SK-N-SH (cell line): ENCODE results near the gene ATP8A2. TPM values are rescaled to one million over a fixed set of nuclear protein-coding genes. Genes with fewer than 3 reads are reported as not detected.

Experiments used
- CTCF ChIA-PET: fragments of 300-600, 350-600 bp; formaldehyde crosslinking; extraction: SDS; loops from one replicate; lab custom pipeline; 2021; lab: Yijun Ruan, JAX
- POLR2A ChIA-PET: fragments of 350-600 bp; sonication (Branson Sonifier 250); formaldehyde crosslinking; extraction: SDS; loops from one replicate; lab custom pipeline; 2020; ENCODE audit warnings: antibody characterized with exemption, inconsistent platforms; lab: Yijun Ruan, JAX
- DNase-seq: peaks from one replicate; pipeline ENCODE4 v3.0.0; 2012
- H2AFZ ChIP-seq: fragments of 200-600 bp; sonication (generic); 2 replicates; pipeline ENCODE4 v1.8.1; 2016; ENCODE audit warnings: antibody characterized with exemption, mild to moderate bottlenecking, low read depth
- H3F3A ChIP-seq: fragments of 200-600 bp; sonication (generic); replicated peaks from 2 replicates; pipeline ENCODE3; 2016; ENCODE audit warnings: antibody characterized with exemption, mild to moderate bottlenecking; ENCODE audit not compliant: insufficient read depth
- H3K27ac ChIP-seq, 2 experiments: fragments of 200-500 bp in 1 of 2; fragments of 200-600 bp in 1 of 2; sonication (Bioruptor generic) in 1 of 2; sonication (generic), shearing (Covaris generic) in 1 of 2; 2 replicates each; pipeline versions ENCODE4 v1.5.1 to v1.6.1; 2014 to 2016; ENCODE audit warnings: low read depth in 2 of 2, inconsistent platforms in 1 of 2, low read length in 1 of 2, mild to moderate bottlenecking in 1 of 2, mixed read lengths in 1 of 2
- H3K27me3 ChIP-seq: fragments of 200-600 bp; sonication (generic), shearing (Covaris generic); 2 replicates; pipeline ENCODE4 v1.6.1; 2016; ENCODE audit warnings: mixed run types; ENCODE audit not compliant: insufficient read depth
- H3K36me3 ChIP-seq, 2 experiments: fragments of 200-500 bp in 1 of 2; fragments of 200-600 bp in 1 of 2; sonication (Bioruptor generic) in 1 of 2; sonication (generic) in 1 of 2; replicated peaks in 1 of 2; 2 replicates each; pipeline versions ENCODE3 to v1.5.1; 2014 to 2016; ENCODE audit warnings: low read length in 1 of 2, mild to moderate bottlenecking in 1 of 2; ENCODE audit not compliant: insufficient read depth in 2 of 2, control insufficient read depth in 1 of 2
- H3K4me1 ChIP-seq, 2 experiments: fragments of 200-500 bp in 1 of 2; fragments of 200-600 bp in 1 of 2; sonication (Bioruptor generic) in 1 of 2; sonication (generic), shearing (Covaris generic) in 1 of 2; 2 replicates each; pipeline versions ENCODE4 v1.5.1 to v1.6.1; 2014 to 2016; ENCODE audit warnings: low read depth in 1 of 2, low read length in 1 of 2, mixed run types in 1 of 2; ENCODE audit not compliant: insufficient read depth in 2 of 2, control insufficient read depth in 1 of 2
- H3K4me2 ChIP-seq: fragments of 200-600 bp; sonication (generic), shearing (Covaris generic); 2 replicates; pipeline ENCODE4 v1.6.1; 2017; ENCODE audit warnings: mixed run types
- H3K4me3 ChIP-seq, 2 experiments: fragments of 200-500 bp in 1 of 2; fragments of 200-600 bp in 1 of 2; sonication (Bioruptor generic) in 1 of 2; sonication (generic), shearing (Covaris generic) in 1 of 2; 2 replicates each; pipeline versions ENCODE4 v1.5.1 to v1.8.1; 2014 to 2016; ENCODE audit warnings: low read depth in 2 of 2, inconsistent platforms in 1 of 2, low read length in 1 of 2, mild to moderate bottlenecking in 1 of 2, mixed read lengths in 1 of 2, moderate library complexity in 1 of 2
- H3K79me2 ChIP-seq: fragments of 200-600 bp; sonication (generic); 2 replicates; pipeline ENCODE4 v1.8.1; 2017; ENCODE audit warnings: mild to moderate bottlenecking; ENCODE audit not compliant: insufficient read depth
- H3K9ac ChIP-seq: fragments of 200-600 bp; sonication (generic); 2 replicates; pipeline ENCODE4 v1.6.1; 2017; ENCODE audit warnings: mixed run types
- H3K9me2 ChIP-seq: fragments of 200-600 bp; sonication (generic); 2 replicates; pipeline ENCODE4 v1.6.1; 2017; ENCODE audit warnings: mixed run types
- H3K9me3 ChIP-seq: fragments of 200-600 bp; sonication (generic); 2 replicates; pipeline ENCODE4 v1.6.1; 2017; ENCODE audit warnings: mixed run types, mild to moderate bottlenecking, moderate library complexity
- H4K20me1 ChIP-seq: fragments of 200-600 bp; sonication (generic); 2 replicates; pipeline ENCODE4 v1.6.1; 2017; ENCODE audit warnings: mild to moderate bottlenecking, mixed run types; ENCODE audit not compliant: insufficient read depth
- CHD2 ChIP-seq: fragments of 150-350 bp; IDR thresholded peaks from 2 replicates; pipeline ENCODE4 v1.6.1; 2018; ENCODE audit warnings: low read length; ENCODE audit not compliant: partially characterized antibody
- EP300 ChIP-seq, 2 experiments: IDR thresholded peaks; 2 replicates each; pipeline versions ENCODE4 v1.4.0 to v1.6.1; 2012; ENCODE audit warnings: borderline replicate concordance in 1 of 2, low read depth in 1 of 2, low read length in 1 of 2
- FOXJ3 ChIP-seq: sonication (generic); formaldehyde crosslinking; IDR thresholded peaks from 2 replicates; pipeline ENCODE4 v1.5.1; 2020; ENCODE audit warnings: mild to moderate bottlenecking, missing genetic modification reagents
- IRF3 ChIP-seq: fragments of 150-350 bp; IDR thresholded peaks from 2 replicates; pipeline ENCODE4 v1.6.1; 2016; ENCODE audit warnings: mild to moderate bottlenecking, low read depth, low read length
- MEF2A ChIP-seq: IDR thresholded peaks from 2 replicates; pipeline ENCODE4 v1.4.0; 2012; ENCODE audit warnings: low read depth, borderline replicate concordance
- NFIC ChIP-seq: IDR thresholded peaks from 2 replicates; pipeline ENCODE4 v1.4.0; 2012; ENCODE audit warnings: borderline replicate concordance
- NRF1 ChIP-seq: IDR thresholded peaks from 2 replicates; pipeline ENCODE4 v1.6.1; 2012; ENCODE audit warnings: low read depth, mild to moderate bottlenecking, low read length
- PBX3 ChIP-seq: IDR thresholded peaks from 2 replicates; pipeline ENCODE4; 2012
- POLR2AphosphoS5 ChIP-seq: IDR thresholded peaks from 2 replicates; pipeline ENCODE4 v1.6.1; 2012; ENCODE audit warnings: low read depth, low read length
- RAD21 ChIP-seq: IDR thresholded peaks from 2 replicates; pipeline ENCODE4 v1.6.1; 2012; ENCODE audit warnings: mild to moderate bottlenecking, low read length
- REST ChIP-seq: IDR thresholded peaks from 2 replicates; pipeline ENCODE4 v1.6.1; 2012; ENCODE audit warnings: mild to moderate bottlenecking, low read depth, low read length, moderate library complexity
- RFX5 ChIP-seq: IDR thresholded peaks from 2 replicates; pipeline ENCODE4 v1.6.1; 2012; ENCODE audit warnings: mild to moderate bottlenecking, improper control_type of control experiment, low read length
- RXRA ChIP-seq: IDR thresholded peaks from 2 replicates; pipeline ENCODE4 v1.4.0; 2012; ENCODE audit warnings: low read depth, mild to moderate bottlenecking, borderline replicate concordance
- SIN3A ChIP-seq: IDR thresholded peaks from 2 replicates; pipeline ENCODE4 v1.6.1; 2012; ENCODE audit warnings: low read depth, mild to moderate bottlenecking, low read length, moderate library complexity, borderline replicate concordance
- SMC3 ChIP-seq: IDR thresholded peaks from 2 replicates; pipeline ENCODE4 v1.6.1; 2012; ENCODE audit warnings: low read depth, low read length, improper control_type of control experiment
- TEAD4 ChIP-seq: IDR thresholded peaks from 2 replicates; pipeline ENCODE4 v1.4.0; 2012; ENCODE audit warnings: mild to moderate bottlenecking, borderline replicate concordance; ENCODE audit not compliant: insufficient read depth
- USF1 ChIP-seq: IDR thresholded peaks from 2 replicates; pipeline ENCODE4 v1.4.0; 2012; ENCODE audit warnings: low read depth, borderline replicate concordance
- YY1 ChIP-seq: IDR thresholded peaks from 2 replicates; pipeline ENCODE4 v1.4.0; 2012; ENCODE audit warnings: low read depth, mild to moderate bottlenecking
- WGBS: methylation state at CpG from one replicate; pipeline ENCODE4 v1.1.6; 2017; ENCODE audit warnings: low lambda C conversion rate; 5-methylcytosine and 5-hydroxymethylcytosine counted together
- polyA plus RNA-seq, 3 experiments: library from polyadenylated mRNA; depleted of rRNA; stranded (reverse); fragments of >200 nt; gene quantifications; 2 replicates each; pipeline ENCODE4 v1.2.3, GENCODE V29; 2012
- TF ChIP-seq, protein P1 (sequence below): fragments of 150-350 bp; IDR thresholded peaks from 2 replicates; pipeline ENCODE4 v1.6.1; 2017; ENCODE audit warnings: antibody characterized with exemption, low read length, low read depth, borderline replicate concordance
- TF ChIP-seq, protein P2 (sequence below): IDR thresholded peaks from 2 replicates; pipeline ENCODE4 v1.4.0; 2012; ENCODE audit warnings: low read depth

The ATP8A2 gene
- polyA plus RNA-seq, 1 of the 3 experiments (the other 2 are of a cell fraction), result 0.02 TPM

DNA sequence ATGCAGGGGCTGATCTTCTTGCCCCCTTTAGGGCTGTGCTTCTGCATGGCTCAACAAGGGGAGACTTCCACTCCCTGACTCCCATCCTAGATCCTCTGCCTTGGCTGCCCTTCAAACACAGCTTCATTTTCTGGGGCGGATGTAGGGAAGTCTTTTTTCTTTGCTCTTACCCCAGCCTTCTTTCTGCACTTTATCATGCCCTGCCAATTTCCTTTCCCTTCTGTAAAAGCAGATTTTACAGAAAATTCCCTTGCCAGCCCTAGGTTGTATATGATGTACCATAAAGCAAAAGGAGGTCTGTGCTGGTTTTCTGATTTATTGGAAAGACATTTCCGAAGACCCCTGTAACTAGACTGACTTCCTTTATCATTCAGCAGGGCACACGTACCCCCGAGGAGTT, 396.6 kb downstream of the ATP8A2 start:
- Histone ChIP-seq H3K4me3 (no peak overlapping the region), H3F3A (no peaks in the 10 kb centered on the region), H3K9ac (no peak overlapping the region)
- TF ChIP-seq NRF1, result no peak
- TF ChIP-seq RFX5, result no peak
- TF ChIP-seq FOXJ3 (CRISPR knock-in tag), result no peak
- TF ChIP-seq USF1, result no peak
- TF ChIP-seq SIN3A, result no peak
- TF ChIP-seq, protein P1, sequence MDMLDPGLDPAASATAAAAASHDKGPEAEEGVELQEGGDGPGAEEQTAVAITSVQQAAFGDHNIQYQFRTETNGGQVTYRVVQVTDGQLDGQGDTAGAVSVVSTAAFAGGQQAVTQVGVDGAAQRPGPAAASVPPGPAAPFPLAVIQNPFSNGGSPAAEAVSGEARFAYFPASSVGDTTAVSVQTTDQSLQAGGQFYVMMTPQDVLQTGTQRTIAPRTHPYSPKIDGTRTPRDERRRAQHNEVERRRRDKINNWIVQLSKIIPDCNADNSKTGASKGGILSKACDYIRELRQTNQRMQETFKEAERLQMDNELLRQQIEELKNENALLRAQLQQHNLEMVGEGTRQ, result no peak
- TF ChIP-seq CHD2, result no peak
- no peak for TF ChIP-seq YY1
- no peak for TF ChIP-seq RAD21
- no peak for TF ChIP-seq PBX3
- TF ChIP-seq RXRA, result no peak
- no peak for TF ChIP-seq EP300 (IDR thresholded peaks at IDR 0.05; ENCODE audit: borderline replicate concordance in 1 of 2, low read depth in 1 of 2, low read length in 1 of 2)
- no peak for TF ChIP-seq NFIC
- no peak for TF ChIP-seq REST
- TF ChIP-seq POLR2AphosphoS5, result no peak
- no peak for TF ChIP-seq IRF3
- no peak for TF ChIP-seq SMC3
- no peak for TF ChIP-seq TEAD4
- TF ChIP-seq, protein P2, sequence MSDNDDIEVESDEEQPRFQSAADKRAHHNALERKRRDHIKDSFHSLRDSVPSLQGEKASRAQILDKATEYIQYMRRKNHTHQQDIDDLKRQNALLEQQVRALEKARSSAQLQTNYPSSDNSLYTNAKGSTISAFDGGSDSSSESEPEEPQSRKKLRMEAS, result no peak
- no peak for TF ChIP-seq MEF2A
- TF ChIP-seq, all 33 proteins: peak for 0
- WGBS, result 21% methylated on average over 4 of the region's 4 CpGs
- CTCF ChIA-PET, result no interaction called here
- no peaks in the 10 kb centered on the region for H3K79me2 ChIP-seq
- H3K9me3 ChIP-seq, result no peaks in the 10 kb centered on the region
- no peaks in the 10 kb centered on the region for H4K20me1 ChIP-seq
- H3K4me1 ChIP-seq, result no peaks in the 10 kb centered on the region
- no peak for DNase-seq
- H3K9me2 ChIP-seq, result no peaks in the 10 kb centered on the region
- POLR2A ChIA-PET, result no interaction called here
- H3K27me3 ChIP-seq, result no peaks in the 10 kb centered on the region
- H3K36me3 ChIP-seq, result no peaks in the 10 kb centered on the region
- no peak overlapping the region for H2AFZ ChIP-seq
- no peak overlapping the region for H3K4me2 ChIP-seq
- H3K27ac ChIP-seq, result no peak overlapping the region
